ENCODE measurements around the gene TMEM120B.

- TF ChIP-seq CTCF (IDR thresholded peaks at IDR 0.05; ENCODE audit: low read depth, low read length): no peak
- TF ChIP-seq EZH2phosphoT487 (IDR thresholded peaks at IDR 0.05; ENCODE audit: low read depth): no peak
Observed at GRCh38 chr12:121826318-121827150, 114.0 kb downstream of the TMEM120B start.

Data from OCI-LY3 (cell line).